ENCODE results near the gene HSPH1.
"Not testable (repeated sequence)": the region's sequence is repeated elsewhere in the genome, so short reads cannot be mapped to it uniquely, and the experiment has no call there.

The HSPH1 gene

GRCh38 chr13:31161557-31162150, at the start of gene HSPH1:
Gene HSPH1 (minus strand): TSS chr13:31161904. CDS start chr13:31161582, 322 bp downstream.
- DNase-seq, result peak; percentile 99

GRCh38 chr13:31209841-31210210, 48.1 kb upstream of the HSPH1 start:
- DNase-seq, result no peak

- no peak for DNase-seq
These were observed 47.6 kb upstream of the HSPH1 start for GRCh38 chr13:31209172-31209840.

- no peak for DNase-seq
These were observed 46.9 kb upstream of the HSPH1 start for GRCh38 chr13:31208559-31209122.

- DNase-seq, result no peak
These were observed 46.2 kb upstream of the HSPH1 start for GRCh38 chr13:31207661-31208552.

GRCh38 chr13:31204592-31204991, 42.9 kb upstream of the HSPH1 start:
- DNase-seq, result no peak

GRCh38 chr13:31201341-31202031, 39.8 kb upstream of the HSPH1 start:
- no peak for DNase-seq

- DNase-seq, result peak; percentile 61
These were observed 38.9 kb upstream of the HSPH1 start for GRCh38 chr13:31200637-31200971.

- DNase-seq, result peak; percentile 85
These were observed 38.3 kb upstream of the HSPH1 start, which contains the start of gene B3GLCT for GRCh38 chr13:31199849-31200636. Gene B3GLCT (plus strand): TSS chr13:31199975. CDS start chr13:31200085, 110 bp downstream.

GRCh38 chr13:31199527-31199848, 37.8 kb upstream of the HSPH1 start:
- no peak for DNase-seq

GRCh38 chr13:31198519-31198918, 36.8 kb upstream of the HSPH1 start:
- no peak for DNase-seq

GRCh38 chr13:31196992-31197391, 35.3 kb upstream of the HSPH1 start:
- DNase-seq, result no peak

- no peak for DNase-seq
These were observed 33.9 kb upstream of the HSPH1 start for GRCh38 chr13:31195616-31196015.

- no peak for DNase-seq
These were observed 30.6 kb upstream of the HSPH1 start for GRCh38 chr13:31192306-31192705.

GRCh38 chr13:31191748-31192147, 30.0 kb upstream of the HSPH1 start:
- no peak for DNase-seq

GRCh38 chr13:31184981-31185645, 23.4 kb upstream of the HSPH1 start:
- no peak for DNase-seq

GRCh38 chr13:31184451-31184850, 22.7 kb upstream of the HSPH1 start:
- DNase-seq, result no peak

GRCh38 chr13:31182987-31183386, 21.3 kb upstream of the HSPH1 start:
- no peak for DNase-seq

- DNase-seq, result no peak
These were observed 18.1 kb upstream of the HSPH1 start for GRCh38 chr13:31179754-31180153.

- no peak for DNase-seq
These were observed 17.5 kb upstream of the HSPH1 start for GRCh38 chr13:31179241-31179640.

- not testable (repeated sequence) for DNase-seq
These were observed 16.2 kb upstream of the HSPH1 start for GRCh38 chr13:31177813-31178495.

Data from CD4-positive, alpha-beta T cell treated with Interleukin-10 for 1 hour (primary cell).